ENCODE data around the gene FGFR3. TPM values are rescaled to one million over a fixed set of nuclear protein-coding genes. Genes with fewer than 3 reads are reported as not detected.

Gene FGFR3
- polyA plus RNA-seq, 1 donor from 2014 or later: 0.48 TPM

DNA sequence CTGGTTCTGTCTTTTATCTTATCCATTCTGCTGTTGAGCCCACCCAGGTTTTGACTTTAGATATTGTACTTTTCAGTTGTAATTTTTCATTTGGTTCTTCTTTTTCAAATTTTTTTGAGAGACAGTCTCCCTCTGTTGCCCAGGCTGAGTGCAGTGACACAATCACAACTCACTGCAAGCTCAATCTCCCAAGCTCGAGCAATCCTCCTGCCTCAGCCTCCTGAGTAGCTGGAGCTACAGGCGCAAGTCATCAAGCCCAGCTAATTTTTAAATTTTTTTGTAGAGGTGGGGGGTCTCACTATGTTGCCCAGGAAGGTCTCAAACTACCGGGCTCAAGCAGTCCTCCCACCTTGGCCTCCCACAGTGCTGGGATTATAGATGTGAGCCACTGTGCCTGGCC, 37.1 kb downstream of the FGFR3 start:
- Histone ChIP-seq H4K20me1 (ENCODE audit: insufficient read depth) (no peaks in the 10 kb centered on the region), H3K27ac (ENCODE audit: low read length) (no peak overlapping the region), H3K36me3 (ENCODE audit: insufficient read depth, low read length) (peaks cover 5% of the 10 kb centered on the region), H3K4me3 (ENCODE audit: low read length) (no peak overlapping the region), H2AFZ (ENCODE audit: low read depth, low read length) (no peak overlapping the region), H3K9me3 (ENCODE audit: low read length) (no peaks in the 10 kb centered on the region), H3K9ac (ENCODE audit: low read length) (no peak overlapping the region), H3K4me2 (ENCODE audit: low read length) (no peak overlapping the region), H3K27me3 (ENCODE audit: insufficient read depth, low read depth, low read length) (no peaks in the 10 kb centered on the region), H3K9me2 (ENCODE audit: insufficient read depth, low read length) (no peaks in the 10 kb centered on the region), H3F3A (ENCODE audit: insufficient read depth, low read length, poor library complexity, severe bottlenecking) (no peaks in the 10 kb centered on the region), H3K79me2 (replicated peaks; ENCODE audit: insufficient read depth, low read length) (no peaks in the 10 kb centered on the region)
- TF ChIP-seq REST (IDR thresholded peaks at IDR 0.05; ENCODE audit: borderline replicate concordance) (no peak), EP300 (conservative IDR thresholded peaks at IDR 0.05; ENCODE audit: poor library complexity, severe bottlenecking) (no peak), TAF1 (IDR thresholded peaks at IDR 0.05; ENCODE audit: low read depth) (no peak), SMC3 (conservative IDR thresholded peaks at IDR 0.05; ENCODE audit: poor library complexity) (no peak), POLR2AphosphoS5 (IDR thresholded peaks at IDR 0.05) (no peak), EZH2 (IDR thresholded peaks at IDR 0.05; ENCODE audit: borderline replicate concordance, insufficient read depth, low read length, poor library complexity, severe bottlenecking) (no peak), MXI1 (conservative IDR thresholded peaks at IDR 0.05; ENCODE audit: poor library complexity, severe bottlenecking) (no peak), RAD21 (conservative IDR thresholded peaks at IDR 0.05) (no peak)
- TF ChIP-seq, protein P1, sequence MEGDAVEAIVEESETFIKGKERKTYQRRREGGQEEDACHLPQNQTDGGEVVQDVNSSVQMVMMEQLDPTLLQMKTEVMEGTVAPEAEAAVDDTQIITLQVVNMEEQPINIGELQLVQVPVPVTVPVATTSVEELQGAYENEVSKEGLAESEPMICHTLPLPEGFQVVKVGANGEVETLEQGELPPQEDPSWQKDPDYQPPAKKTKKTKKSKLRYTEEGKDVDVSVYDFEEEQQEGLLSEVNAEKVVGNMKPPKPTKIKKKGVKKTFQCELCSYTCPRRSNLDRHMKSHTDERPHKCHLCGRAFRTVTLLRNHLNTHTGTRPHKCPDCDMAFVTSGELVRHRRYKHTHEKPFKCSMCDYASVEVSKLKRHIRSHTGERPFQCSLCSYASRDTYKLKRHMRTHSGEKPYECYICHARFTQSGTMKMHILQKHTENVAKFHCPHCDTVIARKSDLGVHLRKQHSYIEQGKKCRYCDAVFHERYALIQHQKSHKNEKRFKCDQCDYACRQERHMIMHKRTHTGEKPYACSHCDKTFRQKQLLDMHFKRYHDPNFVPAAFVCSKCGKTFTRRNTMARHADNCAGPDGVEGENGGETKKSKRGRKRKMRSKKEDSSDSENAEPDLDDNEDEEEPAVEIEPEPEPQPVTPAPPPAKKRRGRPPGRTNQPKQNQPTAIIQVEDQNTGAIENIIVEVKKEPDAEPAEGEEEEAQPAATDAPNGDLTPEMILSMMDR (IDR thresholded peaks at IDR 0.05; ENCODE audit: poor library complexity, severe bottlenecking): no peak

DNA sequence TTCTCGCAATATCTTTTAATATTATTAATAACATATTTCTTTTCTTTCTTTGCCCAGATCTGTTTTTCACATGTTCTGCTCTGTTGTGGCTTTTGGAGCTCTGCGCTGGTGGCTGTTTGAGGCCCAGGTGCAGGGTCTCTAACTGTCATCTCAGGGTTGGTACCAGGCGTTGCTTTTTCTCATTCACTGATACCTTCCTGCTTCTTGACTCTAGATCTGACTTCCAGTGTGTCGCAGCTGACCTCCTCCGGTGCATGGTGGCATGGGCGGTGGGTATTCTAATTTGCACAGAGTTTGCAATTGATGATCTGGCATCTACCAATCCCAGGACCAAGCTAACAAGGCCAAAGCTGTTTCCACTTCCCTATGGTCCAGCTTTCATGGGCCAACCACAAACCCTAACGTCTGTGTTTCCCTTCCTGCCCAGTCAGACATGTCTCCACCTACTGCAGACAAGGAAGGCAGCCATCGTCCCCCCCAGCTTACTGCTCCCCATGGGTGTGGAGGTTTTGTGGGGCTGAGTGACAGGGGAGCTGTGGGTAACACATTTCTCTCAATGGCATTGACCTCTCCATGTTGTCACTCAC, 37.6 kb downstream of the FGFR3 start:
- Histone ChIP-seq H3K9me3 (ENCODE audit: low read length) (no peaks in the 10 kb centered on the region), H3K9ac (ENCODE audit: low read length) (no peak overlapping the region), H2AFZ (ENCODE audit: low read depth, low read length) (no peak overlapping the region), H3K27me3 (ENCODE audit: insufficient read depth, low read depth, low read length) (no peaks in the 10 kb centered on the region), H3F3A (ENCODE audit: insufficient read depth, low read length, poor library complexity, severe bottlenecking) (no peaks in the 10 kb centered on the region), H3K27ac (ENCODE audit: low read length) (no peak overlapping the region), H3K9me2 (ENCODE audit: insufficient read depth, low read length) (no peaks in the 10 kb centered on the region), H3K36me3 (ENCODE audit: insufficient read depth, low read length) (peaks cover 5% of the 10 kb centered on the region), H3K79me2 (replicated peaks; ENCODE audit: insufficient read depth, low read length) (no peaks in the 10 kb centered on the region), H3K4me3 (ENCODE audit: low read length) (no peak overlapping the region), H4K20me1 (ENCODE audit: insufficient read depth) (no peaks in the 10 kb centered on the region), H3K4me2 (ENCODE audit: low read length) (no peak overlapping the region)
- no peak for TF ChIP-seq POLR2AphosphoS5 (IDR thresholded peaks at IDR 0.05)
- TF ChIP-seq TAF1 (IDR thresholded peaks at IDR 0.05; ENCODE audit: low read depth): no peak
- TF ChIP-seq EZH2 (IDR thresholded peaks at IDR 0.05; ENCODE audit: borderline replicate concordance, insufficient read depth, low read length, poor library complexity, severe bottlenecking): no peak
- TF ChIP-seq, protein P1 (IDR thresholded peaks at IDR 0.05; ENCODE audit: poor library complexity, severe bottlenecking): no peak
- no peak for TF ChIP-seq RAD21 (conservative IDR thresholded peaks at IDR 0.05)
- no peak for TF ChIP-seq SMC3 (conservative IDR thresholded peaks at IDR 0.05; ENCODE audit: poor library complexity)
- TF ChIP-seq EP300 (conservative IDR thresholded peaks at IDR 0.05; ENCODE audit: poor library complexity, severe bottlenecking): no peak
- no peak for TF ChIP-seq MXI1 (conservative IDR thresholded peaks at IDR 0.05; ENCODE audit: poor library complexity, severe bottlenecking)
- TF ChIP-seq REST (IDR thresholded peaks at IDR 0.05; ENCODE audit: borderline replicate concordance): no peak
